GM20431 (cell line): Measurements from ENCODE around the gene GRID1.
"Not testable (repeated sequence)": the region's sequence is repeated elsewhere in the genome, so short reads cannot be mapped to it uniquely, and the experiment has no call there.

Source experiments
- in situ Hi-C: fragments of 300-500 bp; cut with MseI, MboI; formaldehyde crosslinking; loops from one replicate; pipeline ENCODE4 v1.15.0; 2020; ENCODE audit warnings: low sequenced_read_pairs; ENCODE audit not compliant: unreplicated experiment

GRID1 gene

GRCh38 chr10:86393362-86393761, 26.8 kb upstream of the GRID1 start:
- in situ Hi-C loops = loop anchor here (10.0 kb wide), 1 partner anchor 191 kb away; no protein-coding TSS in a partner anchor

- in situ Hi-C loops = loop anchor here (10.0 kb wide), 1 partner anchor 192 kb away; no protein-coding TSS in a partner anchor
These were observed 26.1 kb upstream of the GRID1 start for GRCh38 chr10:86392723-86393094.

GRCh38 chr10:86391986-86392722, 25.6 kb upstream of the GRID1 start:
- in situ Hi-C loops = loop anchor here (10.0 kb wide), 1 partner anchor 193 kb away; no protein-coding TSS in a partner anchor

GRCh38 chr10:86391236-86391840, 24.7 kb upstream of the GRID1 start:
- in situ Hi-C loops = loop anchor here (10.0 kb wide), 1 partner anchor 193 kb away; no protein-coding TSS in a partner anchor

GRCh38 chr10:86390337-86391120, 23.9 kb upstream of the GRID1 start:
- in situ Hi-C loops = loop anchor here (10.0 kb wide), 1 partner anchor 194 kb away; no protein-coding TSS in a partner anchor

- in situ Hi-C loops = loop anchor here (10.0 kb wide), 1 partner anchor 195 kb away; no protein-coding TSS in a partner anchor
These were observed 23.0 kb upstream of the GRID1 start for GRCh38 chr10:86389441-86390193.

GRCh38 chr10:86389109-86389440, 22.5 kb upstream of the GRID1 start:
- in situ Hi-C loops = not testable (repeated sequence)

- in situ Hi-C loops = no loop called here
These were observed 21.6 kb upstream of the GRID1 start for GRCh38 chr10:86388119-86388704.

GRCh38 chr10:86387178-86387794, 20.7 kb upstream of the GRID1 start:
- in situ Hi-C loops = no loop called here

GRCh38 chr10:86385806-86386205, 19.2 kb upstream of the GRID1 start:
- in situ Hi-C loops = no loop called here

- in situ Hi-C loops = no loop called here
These were observed 11.2 kb upstream of the GRID1 start for GRCh38 chr10:86377797-86378146.

- in situ Hi-C loops = no loop called here
These were observed 10.5 kb upstream of the GRID1 start for GRCh38 chr10:86376852-86377796.

GRCh38 chr10:86376403-86376802, 9.8 kb upstream of the GRID1 start:
- in situ Hi-C loops = no loop called here

GRCh38 chr10:86375204-86375603, 8.6 kb upstream of the GRID1 start:
- in situ Hi-C loops = no loop called here

GRCh38 chr10:86374664-86375063, 8.1 kb upstream of the GRID1 start:
- in situ Hi-C loops = no loop called here

GRCh38 chr10:86373828-86374227, 7.2 kb upstream of the GRID1 start:
- in situ Hi-C loops = no loop called here

- in situ Hi-C loops = no loop called here
These were observed 6.7 kb upstream of the GRID1 start for GRCh38 chr10:86373251-86373650.

GRCh38 chr10:86372784-86373239, 6.2 kb upstream of the GRID1 start:
- in situ Hi-C loops = no loop called here
